ENCODE data around the gene VANGL1.

VANGL1 gene

DNA sequence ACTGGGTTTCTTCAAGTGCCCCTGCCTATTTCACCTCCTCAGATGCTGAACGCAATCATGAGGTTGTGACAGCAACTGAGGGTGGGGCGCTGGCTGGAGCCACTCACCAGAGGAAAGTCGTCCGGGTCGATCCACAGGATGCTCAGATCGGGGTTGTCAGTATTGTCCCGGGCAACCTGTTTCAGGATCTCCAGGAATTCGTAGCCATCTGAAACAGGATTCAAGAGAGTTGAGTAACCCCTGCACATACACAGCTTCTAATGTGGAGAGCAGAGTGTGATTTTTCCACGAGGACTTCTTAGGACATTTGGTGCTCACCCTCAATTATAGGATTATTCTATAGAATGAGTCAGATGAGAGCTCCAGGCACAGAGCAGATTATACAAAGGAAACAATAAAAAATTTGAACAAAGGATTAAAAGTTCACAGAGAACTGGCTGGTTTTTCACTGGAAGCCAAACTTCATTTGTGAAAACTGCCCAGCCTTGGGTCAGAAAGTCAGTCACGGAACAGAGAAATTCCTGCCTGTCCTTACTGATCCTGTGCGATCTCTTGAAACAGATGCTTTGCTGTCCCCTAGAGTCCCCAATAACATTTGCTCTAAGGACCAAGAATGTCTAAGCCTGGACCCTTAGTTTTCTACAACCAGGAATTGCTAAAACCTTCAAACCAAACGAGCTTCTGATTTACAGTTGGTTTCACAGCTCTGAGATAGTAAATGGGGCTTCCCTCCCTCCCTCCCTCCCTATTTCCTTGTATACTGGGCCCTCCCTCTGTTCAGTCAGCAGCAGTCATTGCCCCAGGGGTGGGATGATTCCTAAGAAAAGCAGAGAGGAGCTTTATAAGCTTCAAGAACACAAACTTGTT, 63.5 kb downstream of the VANGL1 start:
- DNase-seq (ENCODE audit: low read depth) = no peak

DNA sequence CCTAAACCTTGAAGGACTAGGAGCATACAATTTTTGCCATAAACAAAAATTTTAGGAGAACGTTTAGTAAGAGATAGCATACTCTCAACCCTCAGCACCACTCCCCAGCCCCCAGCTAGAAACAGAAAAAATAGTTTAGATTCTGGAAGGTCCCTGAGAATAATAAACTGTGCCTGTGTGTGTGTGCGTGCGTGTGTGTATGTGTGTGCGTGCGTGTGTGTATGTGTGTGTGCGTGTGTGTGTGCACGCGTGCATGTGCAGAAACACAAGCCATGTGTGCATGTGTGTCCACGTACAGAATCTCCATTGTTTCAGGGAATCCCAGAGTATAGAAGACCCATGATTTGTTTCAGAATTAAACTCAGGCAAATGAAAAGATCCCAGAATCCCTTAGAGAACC, 64.2 kb downstream of the VANGL1 start:
- DNase-seq (ENCODE audit: low read depth) = no peak

DNA sequence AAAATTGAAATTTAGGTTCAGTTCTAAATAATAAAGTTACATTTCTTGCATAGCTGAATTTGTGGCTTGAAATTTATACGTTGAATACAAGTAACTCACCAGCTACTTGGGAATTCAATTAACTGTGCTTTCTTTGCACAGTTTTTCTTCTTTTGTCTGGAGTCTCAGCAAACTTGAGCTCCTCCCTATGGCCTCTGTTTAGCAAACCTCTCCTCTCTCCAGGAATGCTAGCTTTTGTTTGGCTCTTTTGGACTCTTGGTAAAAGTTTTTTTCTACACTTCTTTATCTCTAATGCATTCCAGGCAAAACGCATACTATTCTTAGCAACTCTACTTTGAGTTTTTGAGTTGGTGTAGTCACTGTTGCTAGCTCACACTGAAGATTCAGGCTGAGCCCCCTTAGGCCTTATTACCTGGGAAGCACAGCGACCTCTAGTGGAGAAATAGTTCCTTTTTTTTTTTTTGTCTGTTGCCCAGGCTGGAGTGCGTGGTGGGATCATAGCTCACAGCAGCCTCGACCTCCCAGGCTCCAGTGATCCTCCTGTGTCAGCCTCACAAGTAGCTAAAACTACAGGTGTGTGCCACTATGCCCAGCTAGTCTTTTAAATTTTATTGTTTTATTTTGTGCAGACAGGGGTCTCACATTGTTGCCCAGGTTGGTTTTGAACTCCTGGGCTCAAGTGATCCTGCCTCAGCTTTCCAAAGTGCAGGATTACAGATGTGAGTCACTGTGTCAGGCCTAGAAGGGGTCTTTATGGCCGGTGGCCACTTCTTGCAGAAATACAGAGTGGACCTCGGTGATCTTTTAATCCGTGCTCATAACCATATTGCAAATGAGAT, 65.0 kb downstream of the VANGL1 start:
- no peak for DNase-seq (ENCODE audit: low read depth)

DNA sequence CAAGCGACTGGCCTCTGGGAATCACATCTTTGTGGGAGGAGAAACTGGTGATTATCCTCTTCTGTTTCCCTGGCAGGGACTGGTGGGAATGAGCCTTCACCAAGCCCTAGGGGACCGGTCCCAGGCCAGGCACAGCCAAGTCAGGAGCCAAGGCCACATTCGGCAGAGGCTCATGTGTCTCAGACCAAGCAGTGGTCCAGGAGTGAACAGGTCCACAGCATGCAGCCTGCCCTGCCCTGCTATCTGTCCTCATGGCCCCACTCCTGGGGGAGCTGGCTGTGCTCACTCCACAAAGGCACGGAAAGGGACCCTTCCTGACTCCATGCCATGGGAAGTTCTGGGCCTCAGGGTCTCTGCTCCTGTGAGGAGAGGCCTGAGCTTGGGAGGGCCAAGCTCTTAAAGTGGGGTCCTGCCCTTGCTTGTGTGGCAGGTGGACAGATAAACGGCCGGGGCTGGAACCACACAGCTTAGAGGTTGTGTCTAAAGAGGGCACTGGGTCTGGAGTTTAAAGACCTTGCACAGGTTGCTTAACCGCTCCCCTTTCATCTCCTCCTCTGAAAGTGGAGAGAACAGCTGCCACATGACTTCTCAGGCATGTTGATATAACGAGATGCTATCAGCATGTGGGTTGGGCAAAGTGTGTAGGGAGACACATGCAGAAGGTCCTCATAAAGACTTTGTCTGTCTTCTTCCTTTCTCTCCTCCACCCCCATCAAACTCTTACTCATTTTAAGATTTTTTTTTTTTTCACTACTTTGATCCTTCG, 69.3 kb downstream of the VANGL1 start:
- no peak for DNase-seq (ENCODE audit: low read depth)

DNA sequence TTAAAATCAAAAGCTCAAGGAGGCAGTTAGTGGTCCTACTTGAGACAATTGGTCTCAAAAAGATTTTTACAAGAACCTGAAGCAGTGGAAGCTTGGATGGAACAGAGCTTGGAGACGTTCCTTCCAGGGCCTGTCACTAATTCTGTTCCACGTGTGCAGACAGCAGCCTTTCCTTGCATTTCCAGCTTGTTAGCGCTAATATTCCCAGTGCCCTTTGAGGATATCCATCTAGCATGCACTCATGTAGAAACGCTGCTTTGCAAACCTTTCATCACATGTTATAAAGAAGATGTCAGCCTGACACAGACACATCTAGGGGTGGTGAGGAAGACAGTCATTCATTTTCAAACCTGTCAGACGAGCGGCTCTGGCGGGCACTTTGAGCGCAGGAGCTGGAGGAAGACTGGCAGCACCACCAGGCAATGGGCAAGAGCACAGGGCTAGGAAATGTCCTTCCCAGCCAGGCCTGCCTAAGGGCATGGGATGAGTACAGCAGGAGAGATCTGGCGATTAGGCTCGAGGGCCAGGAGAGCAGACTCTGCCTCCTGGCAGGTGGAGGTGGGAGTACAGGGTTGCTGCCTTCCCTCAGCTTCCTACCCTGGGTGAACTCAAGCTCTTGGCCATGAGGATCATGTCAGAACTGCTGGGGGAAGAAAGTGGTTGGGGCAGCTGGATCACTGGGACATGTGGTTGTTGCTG, 71.3 kb downstream of the VANGL1 start:
- DNase-seq (ENCODE audit: low read depth) = no peak

DNA sequence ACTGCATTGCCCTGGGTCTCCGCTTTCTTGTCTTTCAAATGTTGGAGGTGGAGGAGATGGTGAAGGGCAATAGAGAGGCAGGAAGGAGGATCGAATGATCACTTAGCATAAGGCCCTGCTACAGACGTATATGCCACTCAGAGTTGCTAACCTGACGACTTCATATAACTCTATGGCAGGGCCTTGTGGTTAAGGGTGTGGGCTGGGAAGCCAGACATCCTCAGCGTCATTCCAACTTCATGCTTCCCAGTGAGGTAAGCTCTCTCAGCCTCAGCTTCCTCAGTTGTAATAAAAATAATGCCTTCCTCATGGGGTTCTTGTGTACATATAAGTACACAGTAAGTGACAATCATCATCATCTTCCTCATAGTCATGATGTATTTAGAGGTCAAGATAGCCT, 72.1 kb downstream of the VANGL1 start:
- DNase-seq (ENCODE audit: low read depth) = no peak

DNA sequence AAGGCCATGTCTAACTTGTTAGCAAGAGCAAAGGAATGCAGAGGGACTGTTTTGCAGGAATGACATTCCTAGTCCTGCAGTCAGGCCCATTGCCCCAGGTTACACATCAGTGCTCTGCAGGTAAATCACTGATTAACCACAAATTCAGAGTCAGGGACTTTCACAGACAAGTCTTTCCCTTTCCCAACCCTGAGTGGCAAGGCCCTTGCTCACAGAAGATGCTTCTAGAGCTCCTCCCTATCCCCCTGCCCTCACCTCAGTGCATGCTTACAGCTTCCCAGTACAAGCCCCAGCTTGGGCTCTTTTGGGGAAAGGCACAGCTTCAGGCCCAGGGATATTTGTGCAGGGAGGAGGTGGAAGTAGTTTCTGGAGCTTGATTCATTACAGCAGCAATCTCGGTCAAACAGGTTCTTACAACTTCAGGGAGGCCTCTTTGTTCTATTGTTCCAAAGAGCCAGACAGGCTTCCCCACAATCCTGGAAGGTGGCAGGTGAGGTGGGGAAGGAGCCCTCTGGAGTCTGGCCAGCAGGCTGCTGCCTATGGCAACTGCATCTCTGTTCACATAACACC, 72.9 kb downstream of the VANGL1 start:
- DNase-seq (ENCODE audit: low read depth) = no peak

DNA sequence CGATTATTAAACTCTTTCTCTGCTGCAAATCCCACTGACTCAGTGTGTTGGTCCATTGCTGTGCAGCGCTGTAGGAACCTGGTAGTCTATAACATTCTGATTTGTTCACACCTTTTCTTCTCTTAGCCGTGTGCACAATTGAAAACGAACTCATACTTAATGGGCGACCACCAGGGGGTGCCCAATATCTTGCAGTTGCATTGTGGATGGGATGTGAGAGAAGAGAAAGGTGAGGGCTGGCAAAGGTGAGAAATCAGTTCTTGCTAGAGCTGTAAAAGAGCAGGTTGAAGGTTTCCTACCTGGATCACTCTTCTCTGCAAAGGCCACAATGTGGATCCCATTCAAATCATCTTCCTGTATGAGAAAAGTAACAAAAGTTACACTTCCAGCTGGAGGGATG, 75.8 kb downstream of the VANGL1 start:
- no peak for DNase-seq (ENCODE audit: low read depth)

DNA sequence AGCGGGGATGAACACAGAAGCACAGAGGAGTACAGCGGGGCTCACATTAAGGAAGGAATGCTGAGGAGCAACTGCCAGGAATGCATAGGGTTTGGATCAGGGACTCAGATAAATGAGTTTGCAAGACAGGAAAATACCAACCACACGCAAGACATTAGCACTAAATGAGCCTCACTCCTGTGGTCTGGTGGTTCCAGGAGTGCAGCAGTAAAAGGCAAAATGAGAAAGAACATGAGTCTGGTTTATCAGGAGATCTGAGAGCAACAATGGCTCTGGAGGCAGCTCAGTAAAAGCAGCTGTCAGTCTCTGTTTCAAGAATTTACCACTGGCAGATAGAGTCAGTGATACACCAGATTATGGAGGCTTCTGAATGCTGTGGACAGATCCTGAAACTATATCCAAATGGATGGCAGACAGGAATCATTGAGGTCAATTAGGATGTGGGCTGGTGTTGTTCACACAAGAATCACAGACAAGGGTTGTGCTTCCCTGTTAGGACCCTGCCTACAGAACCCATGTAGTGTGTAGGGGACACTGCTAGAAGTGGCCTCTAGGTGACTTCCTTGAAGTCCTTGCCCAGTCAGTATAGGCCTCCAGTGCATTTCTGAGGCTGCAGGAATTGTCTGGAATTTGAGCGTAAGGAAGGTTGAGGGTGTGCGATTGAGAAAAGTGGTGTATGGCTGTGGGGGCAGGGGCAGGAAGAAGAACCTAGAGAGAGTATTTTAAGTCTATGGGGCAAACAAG, 76.4 kb downstream of the VANGL1 start:
- no peak for DNase-seq (ENCODE audit: low read depth)

DNA sequence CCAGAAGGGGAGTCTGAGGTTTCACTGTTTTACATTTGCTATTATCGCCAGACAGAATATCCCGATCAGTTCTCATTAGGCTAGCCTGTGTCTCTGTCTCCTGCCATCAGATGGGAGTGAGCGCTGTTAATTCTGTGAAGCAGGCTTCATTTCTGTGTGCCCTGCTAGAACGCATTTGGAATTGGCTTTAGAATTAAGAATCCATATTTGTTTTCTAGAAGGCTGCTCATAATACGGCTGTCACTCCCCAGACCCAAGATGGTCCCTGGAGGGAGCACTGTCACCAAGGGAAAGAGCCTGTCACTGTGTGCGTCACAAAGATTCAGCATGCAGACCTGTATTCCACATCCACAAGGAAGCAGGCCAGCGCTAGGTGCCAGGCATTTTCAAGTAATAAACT, 77.5 kb downstream of the VANGL1 start:
- DNase-seq (ENCODE audit: low read depth) = no peak

DNA sequence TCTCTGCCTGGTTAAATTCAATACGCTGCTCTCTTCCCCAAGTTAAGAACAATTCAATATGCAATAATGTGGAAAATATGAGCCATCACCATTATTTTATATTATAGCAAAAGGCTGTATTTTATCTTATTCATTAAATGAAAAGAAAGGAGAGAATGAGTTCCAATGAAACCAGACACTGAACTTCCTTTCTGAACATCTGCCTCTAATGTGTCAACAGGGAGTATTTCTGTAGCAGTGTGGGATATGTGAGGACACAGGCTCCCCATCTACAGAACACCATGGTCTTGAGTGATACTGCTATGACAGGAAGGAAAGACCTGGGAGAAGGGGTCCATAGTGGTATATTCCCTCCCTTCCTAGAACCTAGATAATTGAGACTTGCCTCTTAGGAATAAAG, 80.5 kb downstream of the VANGL1 start:
- DNase-seq (ENCODE audit: low read depth) = no peak

DNA sequence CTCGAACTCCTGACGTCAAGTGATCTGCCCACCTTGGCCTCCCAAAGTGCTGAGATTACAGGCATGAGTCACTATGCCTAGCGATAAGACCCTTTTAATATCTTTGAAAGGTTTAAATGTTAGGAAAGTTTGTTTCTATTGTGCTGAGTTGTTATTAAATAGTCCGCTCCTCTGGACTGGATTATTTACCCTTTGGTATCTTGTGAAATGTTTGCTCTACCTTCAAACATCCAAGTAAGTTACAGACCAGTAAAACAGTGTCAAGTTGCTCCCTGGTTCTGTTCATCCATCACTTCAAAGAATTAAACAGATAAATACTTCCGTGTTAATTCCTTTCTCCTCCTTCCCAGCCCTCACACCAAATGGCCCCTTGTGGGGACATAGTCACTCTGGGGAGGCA, 82.0 kb downstream of the VANGL1 start:
- DNase-seq (ENCODE audit: low read depth) = no peak

DNA sequence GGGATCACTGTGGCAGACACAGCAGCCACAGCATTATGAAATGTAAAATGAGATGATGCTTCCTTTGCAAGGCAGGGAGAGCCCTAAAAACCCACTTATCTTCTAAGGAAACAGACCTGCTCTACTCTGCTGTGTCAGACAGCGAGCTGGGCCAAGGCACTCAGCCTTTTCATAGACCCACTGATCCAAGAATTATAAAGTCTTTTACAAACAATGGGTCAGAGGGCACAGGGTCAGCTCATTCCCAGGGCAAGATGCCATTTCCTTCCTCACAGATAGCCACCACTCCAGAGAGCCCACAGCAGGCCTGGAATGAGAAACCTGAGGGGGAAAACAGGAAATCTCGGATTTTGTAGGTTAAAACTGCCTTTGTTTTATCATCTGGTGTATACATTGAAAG, 83.8 kb downstream of the VANGL1 start:
- DNase-seq (ENCODE audit: low read depth) = no peak

DNA sequence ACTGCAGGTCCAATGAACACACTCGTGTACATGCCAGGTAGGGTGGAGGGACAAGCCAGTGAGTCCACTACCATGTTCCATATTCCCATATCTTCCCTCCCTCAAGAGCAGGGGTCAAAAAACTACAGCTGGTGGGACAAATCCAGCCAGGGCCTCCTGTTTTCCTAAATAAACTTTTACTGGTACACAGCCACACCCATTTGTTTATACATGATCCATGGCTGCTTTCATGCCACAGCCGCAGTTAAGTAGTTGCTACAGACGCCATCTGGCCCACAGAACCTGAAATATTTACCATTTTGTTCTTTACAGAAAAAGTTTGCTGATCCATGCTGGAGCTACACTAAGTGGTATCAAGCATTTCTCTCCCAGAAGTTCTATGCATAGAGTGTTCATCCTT, 84.4 kb downstream of the VANGL1 start:
- DNase-seq (ENCODE audit: low read depth) = no peak

DNA sequence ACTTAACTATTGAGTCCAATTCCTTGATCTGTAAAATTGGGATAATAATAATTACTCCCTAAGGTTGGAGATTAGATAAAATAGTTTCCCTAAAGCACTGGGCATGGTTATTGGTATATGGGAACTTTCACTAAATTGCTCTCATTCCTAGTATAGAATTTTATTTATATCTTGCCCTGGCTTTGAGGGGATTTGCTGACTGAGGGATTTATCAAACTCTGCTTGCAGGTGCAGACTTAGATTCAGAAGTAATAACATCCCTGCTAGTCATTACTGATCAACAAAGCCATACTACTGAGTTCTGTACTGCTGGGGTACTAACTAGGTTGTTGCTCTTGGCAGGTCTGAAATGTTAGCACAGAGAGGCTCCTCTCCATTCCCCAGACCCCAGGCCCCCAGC, 84.8 kb downstream of the VANGL1 start:
- DNase-seq (ENCODE audit: low read depth) = no peak

DNA sequence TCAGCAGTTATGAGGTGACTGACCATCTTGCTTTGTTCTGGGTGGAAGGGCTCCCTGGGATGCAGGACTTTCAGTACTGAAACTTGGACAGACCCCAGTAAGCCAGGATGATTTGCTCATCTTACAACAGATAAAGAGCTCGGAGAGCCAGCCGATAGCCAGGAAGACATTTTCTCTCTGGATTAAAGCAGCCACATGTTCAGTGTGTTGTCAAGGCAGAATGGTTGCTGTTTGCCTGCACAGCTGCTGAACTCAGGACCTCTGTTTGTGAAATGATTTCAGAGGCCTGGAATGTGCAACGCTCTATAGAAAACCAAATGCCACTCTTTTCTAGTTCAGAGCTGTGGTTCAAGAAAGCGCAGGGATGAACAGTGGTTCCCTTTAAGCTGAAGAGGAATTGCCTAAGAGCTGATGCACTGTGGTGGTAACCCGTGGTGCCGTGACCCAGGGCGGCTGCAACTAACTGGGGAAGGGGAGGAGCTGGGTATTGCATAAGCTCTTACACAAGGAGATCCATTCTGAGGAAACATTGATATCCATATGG, 86.0 kb downstream of the VANGL1 start:
- DNase-seq (ENCODE audit: low read depth) = no peak

DNA sequence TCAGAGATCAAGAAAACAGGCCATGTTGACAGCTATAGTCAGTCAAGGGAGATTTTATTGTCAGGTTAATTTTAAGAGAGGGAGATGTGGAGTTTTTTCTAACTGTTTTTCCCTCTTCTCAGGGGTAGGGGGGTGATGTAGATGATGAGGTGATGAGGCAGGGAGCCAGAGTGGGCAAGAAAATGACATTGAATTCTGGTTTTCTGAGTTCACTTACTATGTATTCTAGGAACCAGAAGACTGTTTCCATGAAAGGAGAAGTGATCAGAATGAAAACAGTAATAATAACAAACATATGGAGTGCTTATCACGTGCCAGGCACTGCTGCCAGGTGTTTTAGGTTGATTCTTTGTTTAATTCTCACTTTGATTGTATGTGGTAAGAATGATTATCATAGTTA, 86.6 kb downstream of the VANGL1 start:
- no peak for DNase-seq (ENCODE audit: low read depth)

DNA sequence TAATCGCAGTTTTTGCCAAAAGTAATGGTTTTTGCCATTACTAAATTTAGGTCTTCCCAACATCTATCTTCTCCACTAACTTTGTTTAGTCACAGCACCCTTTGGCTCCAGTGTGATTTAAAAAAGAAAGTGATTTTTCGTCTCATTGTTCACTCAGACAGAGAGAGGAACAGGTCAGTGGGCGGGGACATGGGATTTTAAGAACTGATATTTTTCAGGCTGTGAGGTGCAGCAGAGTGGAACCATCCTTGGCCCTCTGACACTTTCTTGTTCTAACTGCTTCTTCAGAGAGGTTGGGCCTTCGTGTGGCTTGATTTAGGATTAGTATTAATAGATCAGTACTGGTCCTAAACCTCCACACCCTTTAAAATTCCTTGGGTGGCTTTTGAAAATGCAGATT, 88.0 kb downstream of the VANGL1 start:
- DNase-seq (ENCODE audit: low read depth) = no peak

DNA sequence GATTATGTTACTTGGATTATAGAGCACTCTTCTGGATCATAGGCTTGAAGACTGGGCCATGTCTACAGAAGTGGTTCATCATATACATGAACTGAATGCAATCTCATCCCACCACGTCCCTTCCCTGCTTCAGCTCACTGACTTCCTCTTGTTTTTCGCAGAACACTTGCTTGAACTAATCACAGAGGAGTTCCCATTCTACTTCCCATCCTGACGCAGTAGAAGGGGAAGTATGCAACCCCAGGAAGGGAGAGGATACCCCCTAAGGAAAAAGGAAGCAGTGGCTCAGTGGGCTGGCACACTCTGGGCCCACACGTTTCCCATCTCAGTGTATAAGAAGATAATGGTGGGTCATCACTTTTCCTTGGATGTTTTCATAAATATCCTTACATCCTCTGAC, 90.5 kb downstream of the VANGL1 start:
- no peak for DNase-seq (ENCODE audit: low read depth)

DNA sequence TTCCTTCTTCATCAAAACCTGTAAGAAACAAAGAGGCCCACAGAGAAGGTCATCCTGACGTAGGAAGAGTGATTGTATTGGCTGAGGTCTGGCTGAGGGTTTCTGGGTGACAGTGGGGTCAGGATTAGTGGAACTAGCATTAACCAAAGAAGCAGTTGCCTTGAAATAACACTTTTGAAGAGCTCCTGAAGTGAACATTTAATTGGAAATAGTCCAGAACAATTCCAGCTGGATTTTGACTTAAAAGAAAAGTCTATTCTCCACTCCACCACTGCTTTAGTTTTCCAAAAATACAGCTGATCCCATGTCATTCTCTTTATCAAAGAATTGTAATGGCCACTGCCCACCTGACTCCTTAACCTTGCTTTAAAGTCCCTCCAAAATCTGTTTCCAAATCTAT, 99.0 kb downstream of the VANGL1 start:
- no peak for DNase-seq (ENCODE audit: low read depth)
